Aorta (tissue), 5 donors: ENCODE data around the gene TMEM54. TPM values are rescaled to one million over a fixed set of nuclear protein-coding genes. Genes with fewer than 3 reads are reported as not detected.

Experiments
- ATAC-seq: fragments of 200-7000 bp; cut with Tn5 transposase; one replicate; pipeline ENCODE4 v1.9.1; 2022; ENCODE audit warnings: moderate library complexity; ENCODE audit not compliant: low FRiP score
- DNase-seq, 2 donors: peaks; one replicate each; pipeline ENCODE4 v3.0.0-alpha.2; 2020
- H3K27ac ChIP-seq, 2 donors: one replicate each; pipeline ENCODE4 v1.5.1; 2013; ENCODE audit warnings: low read length in 2 of 2, mild to moderate bottlenecking in 2 of 2, moderate library complexity in 2 of 2, control low read depth in 1 of 2, inconsistent platforms in 1 of 2, low read depth in 1 of 2
- H3K27me3 ChIP-seq, 2 donors: one replicate each; pipeline ENCODE4 v1.6.1; 2013; ENCODE audit warnings: control low read depth in 1 of 2, low read length in 1 of 2, mild to moderate bottlenecking in 1 of 2, moderate library complexity in 1 of 2; ENCODE audit not compliant: insufficient read depth in 2 of 2, control insufficient read depth in 1 of 2
- H3K36me3 ChIP-seq, 2 donors: one replicate each; pipeline ENCODE4 v1.6.1; 2013; ENCODE audit warnings: control low read depth in 1 of 2, low read length in 1 of 2, mild to moderate bottlenecking in 1 of 2; ENCODE audit not compliant: insufficient read depth in 2 of 2, control insufficient read depth in 1 of 2
- H3K4me1 ChIP-seq, 2 donors: one replicate each; pipeline ENCODE4 v1.6.1; 2013; ENCODE audit warnings: low read length in 2 of 2, control low read depth in 1 of 2, mild to moderate bottlenecking in 1 of 2, moderate library complexity in 1 of 2; ENCODE audit not compliant: insufficient read depth in 2 of 2, control insufficient read depth in 1 of 2
- H3K4me3 ChIP-seq, 2 donors: one replicate each; pipeline ENCODE4 v1.5.1; 2013; ENCODE audit warnings: low read length in 2 of 2, control low read depth in 1 of 2, mild to moderate bottlenecking in 1 of 2
- H3K9me3 ChIP-seq: one replicate; pipeline ENCODE4 v1.6.1; 2013; ENCODE audit warnings: mild to moderate bottlenecking, low read length; ENCODE audit not compliant: control insufficient read depth
- WGBS, 2 donors: extraction: QIAGEN DNeasy Blood & Tissue Kit; methylation state at CpG; one replicate each; pipeline ENCODE4 v1.1.7; 2013; 5-methylcytosine and 5-hydroxymethylcytosine counted together
- intact Hi-C, 2 donors: fragments of 100-400 bp; cut with DNase I; formaldehyde crosslinking; loops; one replicate each; pipeline versions ENCODE4 v1.14.2 to v1.15.0; 2022
- polyA plus RNA-seq, 2 donors: library from polyadenylated mRNA; stranded (reverse); fragments of 200-250 nt; gene quantifications; one replicate each; pipeline ENCODE4 v1.2.3, GENCODE V29; 2013
- total RNA-seq, 2 donors: library from RNA; stranded (reverse); fragmentation: NEBNext Ultra II Directional; extraction: Animal tissue kit (Norgen Biotek cat#: 25700); gene quantifications; one replicate each; pipeline ENCODE4 v1.2.1, GENCODE V29; 2021
- donor health status: healthy with polysubstance abuse.
- donor health status: Bipolar disorder and iron deficiency.
- donor health status: DM: no; HTN: no; CAD: no.
- donor health status: DM: no; HTN: no; CAD: no.
- donor health status: DM: yes; HTN: yes; CAD: no.

The TMEM54 gene
- total and polyA plus RNA-seq, 4 donors: 21.1 to 77.5 (median 24.5) TPM

DNA sequence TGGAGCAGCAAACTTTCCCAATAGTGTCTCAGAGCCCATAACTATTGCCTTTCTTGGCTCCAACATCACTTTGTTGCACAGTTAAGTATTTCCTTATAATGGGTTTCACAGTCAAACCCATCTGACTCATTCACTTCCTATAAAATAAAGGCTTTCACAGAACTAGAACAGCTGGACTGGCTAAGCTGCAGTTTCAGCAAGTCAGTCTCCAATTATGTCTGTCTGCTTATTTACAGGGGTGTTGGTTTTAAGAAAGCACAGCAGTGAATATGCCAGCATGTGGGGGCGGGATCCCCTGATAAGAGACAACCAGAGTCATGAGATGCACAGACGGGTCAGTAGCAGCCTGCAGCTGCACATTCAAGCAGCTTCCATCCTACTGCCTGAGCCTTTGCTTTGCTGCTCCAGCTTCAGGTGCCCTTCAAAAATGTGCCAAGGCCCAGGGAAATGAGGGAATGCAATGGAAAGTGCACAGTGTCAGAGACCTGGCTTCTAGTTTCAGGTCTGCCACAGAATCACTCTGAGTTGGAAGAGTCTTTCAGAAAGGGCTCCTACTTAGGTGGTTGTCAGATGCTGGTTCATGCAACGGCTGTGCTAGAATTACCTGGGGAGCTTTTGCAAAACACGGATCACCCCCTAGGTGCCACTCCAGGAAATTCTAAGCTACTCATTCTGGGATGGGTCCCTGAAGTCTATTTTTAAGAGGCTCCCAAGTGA is 38.6 kb upstream of the TMEM54 start:
- Histone ChIP-seq H3K4me1 (peaks cover 0 to 1% of the 10 kb centered on the region in 2 donors), H3K36me3 (peaks cover 5 to 7% of the 10 kb centered on the region in 2 donors)
- peak; percentile 82 for ATAC-seq

DNA sequence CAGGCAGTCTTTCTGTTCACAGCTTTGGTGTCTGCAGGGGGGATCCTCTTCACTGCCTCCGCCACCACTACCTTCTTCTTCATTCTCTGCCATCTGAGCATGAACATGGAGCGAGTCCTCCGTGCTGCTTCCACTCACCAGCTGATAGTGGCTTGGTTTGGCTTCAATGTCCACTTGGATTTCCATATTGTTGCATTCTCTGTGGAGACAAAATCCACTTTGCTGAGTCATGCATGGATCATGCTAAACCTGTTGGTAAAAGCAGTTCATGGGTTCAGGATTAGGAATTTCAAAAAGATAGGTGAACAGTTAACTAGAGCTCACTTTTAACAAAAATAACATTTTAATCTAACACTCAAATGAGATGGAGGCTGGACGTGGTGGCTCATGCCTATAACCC is 35.9 kb upstream of the TMEM54 start:
- H3K9me3 ChIP-seq: no peaks in the 10 kb centered on the region
- H3K36me3 ChIP-seq: peaks cover 2 to 4% of the 10 kb centered on the region in 2 donors
- DNase-seq (no peak), ATAC-seq (no peak)
- no peak overlapping the region for H3K4me3 ChIP-seq
- no peaks in the 10 kb centered on the region for H3K27me3 ChIP-seq
- WGBS, 2 donors: 89 to 90% methylated on average over 4 of the region's 4 CpGs
- no peak overlapping the region for H3K27ac ChIP-seq
- no peaks in the 10 kb centered on the region for H3K4me1 ChIP-seq
- intact Hi-C loops: loop anchor here in 1 of 2 donors (5.0 to 10.0 kb wide), 3 partner anchors 70 to 148 kb away; partner anchors contain the start of genes AK2 and AZIN2

More for the DNA sequence above, 38.6 kb upstream of the TMEM54 start:
- Histone ChIP-seq H3K27me3 (no peaks in the 10 kb centered on the region), H3K27ac (no peak overlapping the region), H3K4me3 (no peak overlapping the region), H3K9me3 (no peaks in the 10 kb centered on the region)
- intact Hi-C loops: loop anchor here in 1 of 2 donors (5.0 to 10.0 kb wide), 3 partner anchors 67 to 145 kb away; partner anchors contain the start of genes AK2 and AZIN2
- 64 to 71% methylated on average over 4 of the region's 4 CpGs for WGBS, 2 donors
- DNase-seq: peak in 1 of 2 donors; percentile 80

DNA sequence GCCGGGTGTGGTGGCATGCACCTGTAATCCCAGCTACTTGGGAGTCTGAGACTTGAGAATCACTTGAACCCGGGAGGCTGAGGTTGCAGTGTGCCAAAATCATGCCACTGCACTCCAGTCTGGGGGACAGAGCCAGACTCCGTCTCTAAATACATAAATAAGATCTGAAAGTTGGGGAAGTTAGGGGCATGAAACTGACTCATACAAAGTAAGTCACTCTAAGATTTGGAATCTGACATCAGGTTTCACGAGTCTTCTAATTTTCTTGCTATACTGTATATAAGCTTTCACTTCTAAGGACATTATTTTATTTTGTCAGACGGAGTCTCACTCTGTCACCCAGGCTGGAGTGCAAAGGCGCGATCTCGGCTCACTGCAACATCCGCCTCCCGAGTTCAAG is 33.3 kb upstream of the TMEM54 start:
- intact Hi-C loops: loop anchor here (2.0 to 10.0 kb wide), 4 partner anchors 72 to 150 kb away; partner anchors contain the start of genes AZIN2 (in 2 of the 2) and AK2 (in 1 of the 2)
- ATAC-seq: no peak

DNA sequence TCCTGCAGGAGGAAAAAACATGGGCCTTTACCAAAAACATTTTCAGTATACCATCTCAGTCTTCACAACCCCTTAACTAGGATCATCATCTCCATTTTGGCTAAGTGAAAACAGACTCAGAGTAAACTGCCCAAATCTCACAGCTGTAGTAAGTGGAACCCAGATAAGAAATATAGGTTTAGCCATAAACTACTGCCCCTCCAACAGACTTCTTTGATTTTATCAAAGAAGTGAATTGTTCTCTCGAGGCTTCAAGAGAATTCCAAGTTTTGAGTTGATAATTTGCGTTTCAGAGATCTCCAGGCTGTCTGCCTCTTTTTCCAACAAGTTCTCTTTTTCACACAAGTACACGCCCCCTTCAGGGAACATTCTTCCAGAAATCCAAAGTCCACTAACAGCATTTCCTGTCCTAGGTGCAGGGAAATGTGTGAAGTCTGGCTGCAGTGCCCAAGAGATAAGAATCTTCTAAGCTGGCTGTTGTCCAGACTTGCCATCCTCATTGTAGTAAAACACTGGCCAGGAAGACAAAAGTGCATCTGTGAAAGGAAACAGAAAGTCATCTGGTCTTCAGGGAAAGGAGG is 32.6 kb upstream of the TMEM54 start:
- Histone ChIP-seq H3K27ac (no peak overlapping the region), H3K27me3 (no peaks in the 10 kb centered on the region), H3K9me3 (no peaks in the 10 kb centered on the region), H3K4me1 (no peaks in the 10 kb centered on the region), H3K36me3 (peaks cover 0 to 2% of the 10 kb centered on the region in 2 donors), H3K4me3 (no peak overlapping the region)
- intact Hi-C loops: loop anchor here (2.0 to 10.0 kb wide), 6 partner anchors 73 to 151 kb away; partner anchors contain the start of genes AZIN2 (in 2 of the 2) and AK2 (in 1 of the 2)
- DNase-seq (no peak), ATAC-seq (peak; percentile 40)
- WGBS, 2 donors: 11 to 20% methylated on average over 3 of the region's 3 CpGs

More for the DNA sequence above, 33.3 kb upstream of the TMEM54 start:
- 87 to 89% methylated on average over 10 of the region's 10 CpGs for WGBS, 2 donors
- no peak for DNase-seq
- no peaks in the 10 kb centered on the region for H3K9me3 ChIP-seq
- no peaks in the 10 kb centered on the region for H3K27me3 ChIP-seq
- peaks cover 2 to 3% of the 10 kb centered on the region in 2 donors for H3K36me3 ChIP-seq
- H3K4me3 ChIP-seq: no peak overlapping the region
- no peaks in the 10 kb centered on the region for H3K4me1 ChIP-seq
- H3K27ac ChIP-seq: no peak overlapping the region

DNA sequence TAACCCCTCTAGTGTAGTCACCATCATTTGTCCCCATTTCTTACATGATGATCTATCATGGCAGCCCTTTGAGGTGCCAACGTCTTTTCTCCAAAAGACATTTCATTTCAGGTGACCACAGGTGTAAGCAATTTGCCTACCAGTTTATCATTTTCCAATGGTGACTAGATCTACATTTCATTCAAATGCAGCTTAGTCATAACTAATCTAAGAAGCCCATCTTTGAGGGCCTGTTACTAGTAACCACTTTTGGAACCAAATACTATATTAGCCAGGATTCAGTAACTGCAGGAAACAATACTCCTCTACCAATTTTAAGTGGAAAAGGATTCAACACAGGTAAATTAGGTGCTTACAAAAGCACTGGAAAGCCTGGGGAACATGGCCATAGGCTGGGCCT is 30.6 kb upstream of the TMEM54 start:
- Histone ChIP-seq H3K27ac (no peak overlapping the region), H3K36me3 (peaks cover 0 to 2% of the 10 kb centered on the region in 2 donors), H3K4me1 (no peaks in the 10 kb centered on the region), H3K9me3 (no peaks in the 10 kb centered on the region), H3K4me3 (no peak overlapping the region), H3K27me3 (no peaks in the 10 kb centered on the region)
- intact Hi-C loops: loop anchor here (2.0 to 10.0 kb wide), 5 partner anchors 103 to 153 kb away; partner anchors contain the start of genes AZIN2 (in 2 of the 2) and AK2 (in 1 of the 2)
- 89 to 90% methylated on average over 1 of the region's 1 CpG for WGBS, 2 donors
- ATAC-seq (no peak), DNase-seq (no peak)

DNA sequence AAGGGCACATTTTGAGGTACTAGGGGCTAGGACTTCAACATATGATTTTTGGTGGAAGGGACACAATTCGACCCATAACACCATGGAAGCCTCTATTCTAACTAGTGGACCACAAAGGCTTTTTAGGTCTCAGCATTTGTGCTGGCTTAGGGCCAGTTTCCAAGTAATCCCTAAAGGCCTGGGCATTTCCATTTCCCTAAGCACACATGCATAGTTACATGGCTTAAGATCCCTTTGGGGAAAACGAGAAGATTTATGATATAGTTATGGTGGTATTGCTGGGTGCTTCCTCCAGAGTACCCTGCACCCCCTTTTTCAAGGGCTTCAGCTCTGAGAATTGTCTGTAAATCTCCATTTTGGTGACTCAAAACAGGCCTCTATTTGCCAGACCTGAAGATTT is 28.2 kb upstream of the TMEM54 start:
- H3K4me3 ChIP-seq: no peak overlapping the region
- intact Hi-C loops: no loop called here
- WGBS, 2 donors: 48 to 60% methylated on average over 2 of the region's 2 CpGs
- ATAC-seq (no peak), DNase-seq (no peak)
- no peaks in the 10 kb centered on the region for H3K27me3 ChIP-seq
- no peaks in the 10 kb centered on the region for H3K4me1 ChIP-seq
- no peak overlapping the region for H3K27ac ChIP-seq
- H3K36me3 ChIP-seq: no peaks in the 10 kb centered on the region
- H3K9me3 ChIP-seq: no peaks in the 10 kb centered on the region

- ATAC-seq: no peak
- Histone ChIP-seq H3K36me3 (no peaks in the 10 kb centered on the region), H3K27me3 (no peaks in the 10 kb centered on the region), H3K4me1 (no peaks in the 10 kb centered on the region), H3K4me3 (no peak overlapping the region), H3K9me3 (no peaks in the 10 kb centered on the region), H3K27ac (no peak overlapping the region)
- no peak for DNase-seq
- intact Hi-C loops: no loop called here
- WGBS, 2 donors: 92 to 94% methylated on average over 8 of the region's 8 CpGs
These were observed 27.5 kb upstream of the TMEM54 start for GRCh38 chr1:32928715-32929114.

GRCh38 chr1:32928285-32928684 is 27.1 kb upstream of the TMEM54 start:
- WGBS, 2 donors: 94% methylated on average over 2 of the region's 2 CpGs
- intact Hi-C loops: no loop called here
- ATAC-seq (no peak), DNase-seq (no peak)
- Histone ChIP-seq H3K27me3 (no peaks in the 10 kb centered on the region), H3K4me3 (no peak overlapping the region), H3K4me1 (no peaks in the 10 kb centered on the region), H3K36me3 (no peaks in the 10 kb centered on the region), H3K9me3 (no peaks in the 10 kb centered on the region), H3K27ac (no peak overlapping the region)
